GM12878 (cell line): Measurements from ENCODE around the gene ADAMTSL1. TPM values are rescaled to one million over a fixed set of nuclear protein-coding genes. Genes with fewer than 3 reads are reported as not detected.

Source experiments
- ATAC-seq: fragments of 200-7000 bp; cut with Tn5 transposase; 3 replicates; pipeline ENCODE4 v1.9.1; 2020; ENCODE audit warnings: mild to moderate bottlenecking, moderate library complexity
- BruUV-seq: library from RNA; stranded (reverse); fragments of 400-500 nt; replicated peaks from 2 replicates; lab custom pipeline; 2021; lab: Mats Ljungman, UMichigan
- CTCF ChIA-PET: fragments of 300-600 bp; sonication (Branson Sonifier 250); formaldehyde crosslinking; extraction: SDS; loops from one replicate; lab custom pipeline; 2021; ENCODE audit warnings: inconsistent platforms; lab: Yijun Ruan, JAX
- POLR2A ChIA-PET: fragments of 350-600 bp; formaldehyde crosslinking; extraction: SDS; loops from one replicate; lab custom pipeline; 2021; ENCODE audit warnings: inconsistent platforms; lab: Charles Lee
- RAD21 ChIA-PET: fragments of 300-600 bp; sonication (Branson Sonifier 250); formaldehyde crosslinking; loops from one replicate; lab custom pipeline; 2023; ENCODE audit warnings: antibody characterized with exemption; ENCODE audit not compliant: unreplicated experiment; lab: Charles Lee
- SMC1A ChIA-PET: fragments of 300-600 bp; sonication (Branson Sonifier 250); formaldehyde crosslinking; loops from one replicate; lab custom pipeline; 2023; ENCODE audit not compliant: unreplicated experiment, uncharacterized antibody; lab: Charles Lee
- DNase-seq: peaks from one replicate; pipeline ENCODE4 v3.0.0-alpha.2; 2011; ENCODE audit warnings: low read depth, low spot score
- FAIRE-seq: peaks from 3 replicates; lab custom pipeline; 2011; peaks lifted over from hg19 to GRCh38; lab: Jason Lieb, UNC
- H2AFZ ChIP-seq: 2 replicates; pipeline ENCODE4 v1.6.0; 2011; ENCODE audit warnings: low read depth, low read length, control low read depth; ENCODE audit not compliant: control insufficient read depth
- H3K27ac ChIP-seq: 2 replicates; pipeline ENCODE4 v1.5.1; 2011; ENCODE audit warnings: control low read depth; ENCODE audit not compliant: control insufficient read depth, insufficient read depth
- H3K27me3 ChIP-seq, 2 experiments: replicated peaks in 1 of 2; 2 replicates each; pipeline versions ENCODE4 v1.6.0 to v1.6.1; 2011; ENCODE audit warnings: low read length in 1 of 2; ENCODE audit not compliant: control insufficient read depth in 2 of 2, insufficient read depth in 2 of 2
- H3K36me3 ChIP-seq, 2 experiments: 2 replicates each; pipeline ENCODE4 v1.5.1; 2011; ENCODE audit warnings: low read length in 1 of 2; ENCODE audit not compliant: control insufficient read depth in 2 of 2, insufficient read depth in 2 of 2
- H3K4me1 ChIP-seq: 2 replicates; pipeline ENCODE4 v1.6.1; 2011; ENCODE audit warnings: mild to moderate bottlenecking, low read length, moderate library complexity, mixed read lengths; ENCODE audit not compliant: control insufficient read depth, insufficient read depth
- H3K4me2 ChIP-seq: 2 replicates; pipeline ENCODE4 v1.6.0; 2011; ENCODE audit warnings: control low read depth; ENCODE audit not compliant: control insufficient read depth, insufficient read depth
- H3K4me3 ChIP-seq: fragments of 200-600 bp; sonication (generic); 2 replicates; pipeline ENCODE4 v1.5.1; 2016
- H3K79me2 ChIP-seq: 2 replicates; pipeline ENCODE4 v1.6.0; 2011; ENCODE audit warnings: low read length; ENCODE audit not compliant: control insufficient read depth, insufficient read depth
- H3K9ac ChIP-seq: 2 replicates; pipeline ENCODE4 v1.8.0; 2011; ENCODE audit warnings: low read length, control low read depth, mixed read lengths; ENCODE audit not compliant: control insufficient read depth, insufficient read depth
- H3K9me3 ChIP-seq: replicated peaks from 3 replicates; pipeline ENCODE4 v1.5.1; 2011; ENCODE audit warnings: mild to moderate bottlenecking, low read length; ENCODE audit not compliant: control insufficient read depth, insufficient read depth
- H4K20me1 ChIP-seq: 2 replicates; pipeline ENCODE4 v1.6.0; 2011; ENCODE audit not compliant: control insufficient read depth, insufficient read depth
- BCL3 ChIP-seq: IDR thresholded peaks from 2 replicates; pipeline ENCODE4 v1.6.1; 2011; ENCODE audit warnings: borderline replicate concordance, low read depth, mild to moderate bottlenecking, moderate library complexity, low read length; ENCODE audit not compliant: insufficient read depth, poor library complexity, severe bottlenecking
- CHD4 ChIP-seq: fragments of 200-600 bp; sonication (generic); IDR thresholded peaks from 2 replicates; pipeline ENCODE4 v1.6.1; 2016; ENCODE audit warnings: mild to moderate bottlenecking
- FOS ChIP-seq: IDR thresholded peaks from 3 replicates; pipeline ENCODE4 v1.6.1; 2011; ENCODE audit warnings: borderline replicate concordance; ENCODE audit not compliant: insufficient read length; ENCODE audit errors: extremely low read depth
- HDAC6 ChIP-seq: fragments of 200-600 bp; sonication (generic); IDR thresholded peaks from one replicate; pipeline ENCODE4 v1.8.0; 2017; ENCODE audit warnings: antibody characterized with exemption; ENCODE audit not compliant: unreplicated experiment
- KLF5 ChIP-seq: fragments of 450-650 bp; IDR thresholded peaks from 2 replicates; pipeline ENCODE4 v1.6.1; 2014; ENCODE audit warnings: mild to moderate bottlenecking; ENCODE audit not compliant: partially characterized antibody
- LARP7 ChIP-seq: fragments of 450-650 bp; IDR thresholded peaks from 2 replicates; pipeline ENCODE4 v1.6.1; 2017; ENCODE audit warnings: mild to moderate bottlenecking
- POLR2A ChIP-seq: IDR thresholded peaks from 2 replicates; pipeline ENCODE4 v1.6.1; 2011; ENCODE audit warnings: low read depth, mild to moderate bottlenecking, low read length
- POU2F2 ChIP-seq: IDR thresholded peaks from 3 replicates; pipeline ENCODE4 v1.6.1; 2011; ENCODE audit warnings: low read depth, mild to moderate bottlenecking, low read length, borderline replicate concordance
- SMAD5 ChIP-seq: IDR thresholded peaks from 2 replicates; pipeline ENCODE4 v1.6.1; 2016; ENCODE audit warnings: antibody characterized with exemption, low read depth
- TARDBP ChIP-seq: IDR thresholded peaks from 2 replicates; pipeline ENCODE4 v1.6.1; 2016; ENCODE audit warnings: borderline replicate concordance
- ZNF274 ChIP-seq: IDR thresholded peaks from one replicate; pipeline ENCODE4 v1.8.0; 2011; ENCODE audit not compliant: insufficient read length, insufficient read depth
- WGBS: methylation state at CpG from one replicate; pipeline ENCODE4 v1.1.6; 2016; ENCODE audit warnings: low lambda C conversion rate; ENCODE audit not compliant: insufficient replicate concordance, insufficient coverage; ENCODE audit errors: missing lambda C conversion rate; 5-methylcytosine and 5-hydroxymethylcytosine counted together
- in situ Hi-C: fragments of 300-500 bp; cut with MboI; formaldehyde crosslinking; loops from 9 replicates; pipeline ENCODE4 v1.14.3; 2018; ENCODE audit warnings: mixed read lengths
- intact Hi-C: fragments of 100-400 bp; cut with micrococcal nuclease; formaldehyde crosslinking; loops from one replicate; pipeline ENCODE4 v1.14.2; 2022; ENCODE audit not compliant: unreplicated experiment
- polyA plus RNA-seq, 11 experiments: library from polyadenylated mRNA; depleted of rRNA in 4 of 11; unstranded in 6 of 11; stranded (reverse) in 5 of 11; fragments of >200 nt; fragmentation: Nextera tagmentation in 4 of 11; fragmentation: Illumina TruSeq in 1 of 11; extraction: Ambion mirVana in 4 of 11; extraction: Trizol in 1 of 11; gene quantifications; 1 replicate in 1 of 11; 2 replicates in 10 of 11; pipeline versions ENCODE4 v1.2.1 to v1.2.3, GENCODE V29; 2011 to 2016; ENCODE audit warnings: inconsistent platforms in 2 of 11, missing spikeins in 2 of 11, low read depth in 1 of 11
- total RNA-seq, 4 experiments: library from RNA; depleted of rRNA in 3 of 4; stranded (reverse); fragments of >200 nt in 3 of 4; fragmentation: Illumina TruSeq in 1 of 4; extraction: Trizol in 1 of 4; gene quantifications; 2 replicates each; pipeline versions ENCODE4 v1.2.1 to v1.2.3, GENCODE V29; 2013 to 2021

Gene ADAMTSL1
- total and polyA plus RNA-seq, 10 of the 15 experiments (the other 5 are each of a cell fraction or from before 2014, with no cell fraction given), result 0.01 to 0.10 (median 0.07) TPM; not detected in 6

DNA sequence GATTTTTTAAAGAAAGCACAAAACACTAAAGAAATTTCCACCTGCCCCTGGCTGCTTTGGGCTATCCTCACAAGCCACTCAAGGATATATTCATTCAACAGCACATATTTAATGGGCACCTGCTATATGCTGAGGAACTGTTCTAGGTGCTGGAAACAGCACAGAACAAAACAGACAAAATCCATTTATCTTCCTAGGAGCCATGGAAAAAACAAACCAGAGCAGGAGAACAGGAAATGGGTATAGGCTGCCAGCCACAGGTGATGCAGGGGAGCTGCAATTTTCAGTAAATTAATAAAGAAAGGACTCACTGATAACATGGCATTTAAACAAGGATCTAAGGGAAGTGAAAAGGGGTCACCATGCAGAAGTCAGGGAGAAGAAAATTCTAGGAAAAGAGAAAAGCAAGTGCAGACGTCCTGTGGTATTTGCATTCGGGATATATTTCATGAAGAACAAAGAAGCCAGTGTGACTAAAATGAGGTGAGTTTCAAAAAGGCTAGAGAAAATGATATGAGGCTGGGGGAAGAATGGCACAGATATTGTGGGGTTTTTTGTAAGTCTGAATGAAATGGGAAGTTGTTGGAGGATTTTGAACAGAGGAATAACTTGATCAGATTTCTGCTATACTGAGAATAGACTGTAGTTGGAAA is 152.2 kb downstream of the ADAMTSL1 start:
- Histone ChIP-seq H3K4me2 (no peak overlapping the region), H3K79me2 (no peaks in the 10 kb centered on the region), H4K20me1 (no peaks in the 10 kb centered on the region), H2AFZ (no peak overlapping the region), H3K27ac (no peak overlapping the region), H3K36me3 (no peaks in the 10 kb centered on the region), H3K27me3 (no peaks in the 10 kb centered on the region), H3K4me3 (no peak overlapping the region), H3K9ac (no peak overlapping the region), H3K4me1 (no peaks in the 10 kb centered on the region), H3K9me3 (no peaks in the 10 kb centered on the region)
- SMC1A ChIA-PET, result no interaction called here
- RAD21 ChIA-PET, result no interaction called here
- BruUV-seq, result no TSS peak
- FAIRE-seq (no peak), DNase-seq (no peak), ATAC-seq (no peak)
- WGBS, result 3% methylated on average over 2 of the region's 2 CpGs
- intact Hi-C loops, result no loop called here
- in situ Hi-C loops, result no loop called here
- CTCF ChIA-PET, result no interaction called here
- POLR2A ChIA-PET, result no interaction called here
- TF ChIP-seq HDAC6, result no peak
- no peak for TF ChIP-seq ZNF274
- no peak for TF ChIP-seq CHD4
- TF ChIP-seq TARDBP, result no peak
- no peak for TF ChIP-seq SMAD5
- no peak for TF ChIP-seq BCL3
- TF ChIP-seq KLF5, result no peak
- no peak for TF ChIP-seq POLR2A
- TF ChIP-seq FOS, result no peak
- no peak for TF ChIP-seq LARP7
- TF ChIP-seq POU2F2, result no peak
